CD4-positive, CD25-positive, alpha-beta regulatory T cell (primary cell): ENCODE results near the gene TSC22D3. TPM values are rescaled to one million over a fixed set of nuclear protein-coding genes. Genes with fewer than 3 reads are reported as not detected.

ENCODE experiments used
- ATAC-seq, 2 donors: fragments of 150-1000 bp; cut with Tn5 transposase; one replicate each; pipeline ENCODE4 v1.10.0; 2021; ENCODE audit warnings: low read depth in 2 of 2, moderate number of reproducible peaks in 2 of 2, moderate library complexity in 1 of 2
- DNase-seq, 3 donors: peaks; one replicate each; pipeline versions ENCODE4 v3.0.0 to v3.0.0-alpha.2; 2012 to 2022; ENCODE audit warnings: mixed read lengths in 1 of 3
- H3K27ac ChIP-seq: one replicate; pipeline ENCODE4 v1.7.0; 2013; ENCODE audit warnings: mild to moderate bottlenecking, low read length; ENCODE audit not compliant: insufficient read depth, poor library complexity, severe bottlenecking
- H3K27me3 ChIP-seq: one replicate; pipeline ENCODE4 v1.7.0; 2013; ENCODE audit warnings: low read length; ENCODE audit not compliant: control insufficient read depth, insufficient read depth
- H3K36me3 ChIP-seq: one replicate; pipeline ENCODE4 v1.7.0; 2013; ENCODE audit warnings: mild to moderate bottlenecking, low read length, moderate library complexity; ENCODE audit not compliant: control insufficient read depth, insufficient read depth
- H3K4me1 ChIP-seq: 2 replicates; pipeline ENCODE4 v1.7.0; 2013; ENCODE audit warnings: mild to moderate bottlenecking, low read length; ENCODE audit not compliant: insufficient read depth, control insufficient read depth, poor library complexity, severe bottlenecking
- H3K4me3 ChIP-seq: one replicate; pipeline ENCODE4 v1.7.0; 2013; ENCODE audit warnings: low read depth, mild to moderate bottlenecking, low read length, moderate library complexity
- H3K9me3 ChIP-seq, 2 experiments: 1 replicate in 1 of 2; 2 replicates in 1 of 2; pipeline ENCODE4 v1.7.0; 2013; ENCODE audit warnings: low read length in 2 of 2, mild to moderate bottlenecking in 1 of 2, moderate library complexity in 1 of 2; ENCODE audit not compliant: control insufficient read depth in 2 of 2
- H3K27ac Mint-ChIP-seq, 3 donors: one replicate each; pipeline ENCODE4 v1.8.0; 2020 to 2022; ENCODE audit warnings: mild to moderate bottlenecking in 3 of 3, mixed read lengths in 3 of 3, moderate library complexity in 2 of 3
- H3K27me3 Mint-ChIP-seq: one replicate; pipeline ENCODE4 v1.8.0; 2022; ENCODE audit warnings: mild to moderate bottlenecking, mixed read lengths
- H3K36me3 Mint-ChIP-seq: one replicate; pipeline ENCODE4 v1.8.0; 2020; ENCODE audit warnings: mixed read lengths
- H3K4me1 Mint-ChIP-seq, 4 donors: one replicate each; pipeline ENCODE4 v1.8.0; 2020 to 2022; ENCODE audit warnings: mixed read lengths in 4 of 4, mild to moderate bottlenecking in 1 of 4
- H3K4me3 Mint-ChIP-seq, 4 donors: one replicate each; pipeline ENCODE4 v1.8.0; 2020 to 2022; ENCODE audit warnings: mild to moderate bottlenecking in 4 of 4, mixed read lengths in 4 of 4, moderate library complexity in 3 of 4
- H3K9me3 Mint-ChIP-seq, 7 donors: one replicate each; pipeline ENCODE4 v1.8.0; 2020 to 2022; ENCODE audit warnings: mixed read lengths in 7 of 7, mild to moderate bottlenecking in 3 of 7, moderate library complexity in 2 of 7
- polyA plus RNA-seq, 4 donors: library from polyadenylated mRNA; unstranded; fragments of 300-500 nt; fragmentation: Illumina TruSeq; gene quantifications; one replicate each; pipeline ENCODE4 v1.2.3, GENCODE V29; 2021
- total RNA-seq: library from RNA; stranded (reverse); gene quantifications from one replicate; pipeline ENCODE4 v1.2.3, GENCODE V29; 2022

TSC22D3 gene
- total and polyA plus RNA-seq, 5 donors from 2014 or later, result 624 to 2,718 (median 1,073) TPM

- peaks cover 0 to 3% (median 0%) of the 10 kb centered on the region in 7 donors for H3K9me3 Mint-ChIP-seq
- H3K27me3 ChIP-seq, result no peaks in the 10 kb centered on the region
- peaks cover 5 to 36% (median 7%) of the 10 kb centered on the region in 4 donors for H3K4me1 Mint-ChIP-seq
- no peak overlapping the region for H3K4me3 Mint-ChIP-seq
- H3K36me3 Mint-ChIP-seq, result no peaks in the 10 kb centered on the region
- no peak overlapping the region for H3K27ac ChIP-seq
- DNase-seq, result no peak
- no peaks in the 10 kb centered on the region for H3K9me3 ChIP-seq
- no peak for ATAC-seq
- H3K4me1 ChIP-seq, result peaks cover 27% of the 10 kb centered on the region
- H3K36me3 ChIP-seq, result no peaks in the 10 kb centered on the region
- H3K27me3 Mint-ChIP-seq, result peaks cover 7% of the 10 kb centered on the region
- H3K4me3 ChIP-seq, result no peak overlapping the region
- peak overlapping the region in 1 of 3 donors; percentile 92 for H3K27ac Mint-ChIP-seq
Observed at GRCh38 chrX:107744868-107745267, 30.7 kb downstream of the TSC22D3 start.

- Histone ChIP-seq H3K4me1 (peaks cover 27% of the 10 kb centered on the region), H3K27ac (no peak overlapping the region), H3K27me3 (no peaks in the 10 kb centered on the region), H3K4me3 (no peak overlapping the region), H3K9me3 (no peaks in the 10 kb centered on the region), H3K36me3 (no peaks in the 10 kb centered on the region)
- peak overlapping the region in 1 of 4 donors; percentile 75 for H3K4me3 Mint-ChIP-seq
- H3K4me1 Mint-ChIP-seq, result peaks cover 5 to 45% (median 7%) of the 10 kb centered on the region in 4 donors
- DNase-seq, result no peak
- peaks cover 7% of the 10 kb centered on the region for H3K27me3 Mint-ChIP-seq
- H3K9me3 Mint-ChIP-seq, result peaks cover 0 to 3% (median 0%) of the 10 kb centered on the region in 7 donors
- peak overlapping the region in 2 of 3 donors; percentile 14 to 92 for H3K27ac Mint-ChIP-seq
- no peaks in the 10 kb centered on the region for H3K36me3 Mint-ChIP-seq
- ATAC-seq, result no peak
Observed at GRCh38 chrX:107743995-107744394, 31.6 kb downstream of the TSC22D3 start.

DNA sequence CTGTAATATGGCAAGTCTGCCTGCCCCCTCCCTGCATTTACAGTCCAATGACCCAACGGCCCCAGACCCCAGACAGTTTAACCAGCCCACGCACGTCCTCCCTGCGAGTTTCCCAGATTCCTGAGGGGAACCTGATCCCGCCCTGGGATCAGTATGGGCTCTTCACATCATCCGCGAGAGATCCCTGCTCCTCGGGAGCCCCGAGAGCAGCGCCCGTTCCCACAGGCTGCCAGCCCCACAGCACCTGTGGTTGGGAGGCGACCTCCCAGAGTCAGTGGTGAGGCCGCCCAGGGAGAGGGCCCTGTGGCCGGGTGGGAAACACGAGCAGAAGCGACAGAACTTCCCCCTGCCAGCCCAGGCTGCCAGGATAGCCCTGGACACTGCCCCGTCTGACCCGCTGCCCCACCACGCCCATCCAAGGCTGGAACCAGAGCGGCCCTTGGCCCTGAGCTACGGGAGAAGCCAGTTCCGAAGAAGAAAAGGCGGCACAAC lies 32.8 kb downstream of the TSC22D3 start:
- H3K4me3 Mint-ChIP-seq, result peak overlapping the region; percentile 74 to 93 (median 84)
- DNase-seq (no peak), ATAC-seq (no peak)
- peaks cover 0 to 3% (median 0%) of the 10 kb centered on the region in 7 donors for H3K9me3 Mint-ChIP-seq
- Histone ChIP-seq H3K27ac (peak overlapping the region; percentile 73), H3K4me3 (peak overlapping the region; percentile 55), H3K4me1 (peaks cover 27% of the 10 kb centered on the region), H3K27me3 (no peaks in the 10 kb centered on the region), H3K36me3 (no peaks in the 10 kb centered on the region), H3K9me3 (no peaks in the 10 kb centered on the region)
- H3K36me3 Mint-ChIP-seq, result no peaks in the 10 kb centered on the region
- H3K4me1 Mint-ChIP-seq, result peaks cover 5 to 47% (median 7%) of the 10 kb centered on the region in 4 donors
- H3K27me3 Mint-ChIP-seq, result peaks cover 7% of the 10 kb centered on the region
- H3K27ac Mint-ChIP-seq, result peak overlapping the region; percentile 92 to 100 (median 94)

GRCh38 chrX:107741404-107741790 lies 34.2 kb downstream of the TSC22D3 start:
- ATAC-seq (no peak), DNase-seq (no peak)
- peak overlapping the region; percentile 74 to 93 (median 84) for H3K4me3 Mint-ChIP-seq
- Histone ChIP-seq H3K27ac (peak overlapping the region; percentile 73), H3K4me3 (peak overlapping the region; percentile 19), H3K36me3 (no peaks in the 10 kb centered on the region), H3K27me3 (no peaks in the 10 kb centered on the region), H3K9me3 (no peaks in the 10 kb centered on the region), H3K4me1 (peaks cover 27% of the 10 kb centered on the region)
- H3K4me1 Mint-ChIP-seq, result peaks cover 3 to 47% (median 7%) of the 10 kb centered on the region in 4 donors
- H3K9me3 Mint-ChIP-seq, result peaks cover 0 to 3% (median 0%) of the 10 kb centered on the region in 7 donors
- peaks cover 7% of the 10 kb centered on the region for H3K27me3 Mint-ChIP-seq
- peak overlapping the region; percentile 92 to 100 (median 94) for H3K27ac Mint-ChIP-seq
- no peaks in the 10 kb centered on the region for H3K36me3 Mint-ChIP-seq

DNA sequence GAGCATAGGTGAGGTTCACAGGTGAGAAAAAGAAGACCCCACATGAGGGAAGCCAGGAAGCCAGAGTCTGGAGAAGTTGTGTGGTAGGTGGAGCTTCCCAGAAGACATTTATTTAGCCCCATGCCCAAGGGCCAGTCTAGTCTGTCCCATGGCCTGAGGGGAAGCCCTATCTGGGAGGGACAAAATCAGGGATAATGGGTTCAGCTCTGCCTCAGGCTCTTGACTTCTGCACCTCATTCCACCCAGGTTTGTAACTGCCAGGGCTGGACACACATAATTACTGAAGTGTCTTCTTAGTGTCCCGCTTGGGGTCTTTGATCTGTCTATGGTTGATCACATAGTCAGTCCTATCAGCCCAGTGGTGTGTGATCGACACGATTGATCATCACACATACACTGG lies 36.0 kb downstream of the TSC22D3 start:
- peaks cover 7% of the 10 kb centered on the region for H3K27me3 Mint-ChIP-seq
- H3K9me3 Mint-ChIP-seq, result peaks cover 0 to 3% (median 0%) of the 10 kb centered on the region in 7 donors
- peaks cover 27% of the 10 kb centered on the region for H3K4me1 ChIP-seq
- no peak overlapping the region for H3K4me3 Mint-ChIP-seq
- no peak overlapping the region for H3K4me3 ChIP-seq
- H3K27me3 ChIP-seq, result no peaks in the 10 kb centered on the region
- DNase-seq (no peak), ATAC-seq (no peak)
- H3K27ac ChIP-seq, result no peak overlapping the region
- no peaks in the 10 kb centered on the region for H3K36me3 Mint-ChIP-seq
- no peaks in the 10 kb centered on the region for H3K9me3 ChIP-seq
- peak overlapping the region; percentile 92 to 95 (median 94) for H3K27ac Mint-ChIP-seq
- H3K4me1 Mint-ChIP-seq, result peaks cover 2 to 47% (median 7%) of the 10 kb centered on the region in 4 donors
- no peaks in the 10 kb centered on the region for H3K36me3 ChIP-seq

GRCh38 chrX:107738768-107739167 lies 36.8 kb downstream of the TSC22D3 start:
- Mint-ChIP-seq H3K4me1 (peaks cover 2 to 45% (median 7%) of the 10 kb centered on the region in 4 donors), H3K36me3 (no peaks in the 10 kb centered on the region)

DNA sequence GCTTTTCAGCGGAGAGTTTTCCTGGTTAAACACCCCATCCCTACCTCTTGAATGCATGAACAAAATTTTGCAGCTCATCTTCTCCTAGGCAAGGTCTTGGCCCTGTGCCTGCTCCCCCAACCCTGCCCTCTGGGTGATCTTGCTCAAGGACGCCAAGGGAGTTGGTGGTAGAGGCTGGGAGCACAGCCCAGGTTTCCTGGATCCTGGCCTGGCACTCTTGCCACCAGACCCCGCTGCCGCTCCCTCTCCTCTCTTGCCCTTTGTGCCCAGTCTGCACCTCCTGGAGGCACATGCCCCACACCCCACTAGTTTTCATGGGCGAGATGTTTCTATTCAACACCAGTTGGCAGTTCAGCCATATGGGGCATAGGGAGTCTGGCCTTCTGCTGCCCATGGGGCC lies 37.3 kb downstream of the TSC22D3 start:
- ATAC-seq (no peak), DNase-seq (no peak)
- no peaks in the 10 kb centered on the region for H3K36me3 Mint-ChIP-seq
- Histone ChIP-seq H3K27ac (no peak overlapping the region), H3K4me1 (peaks cover 27% of the 10 kb centered on the region), H3K36me3 (no peaks in the 10 kb centered on the region), H3K4me3 (no peak overlapping the region), H3K9me3 (no peaks in the 10 kb centered on the region), H3K27me3 (no peaks in the 10 kb centered on the region)
- H3K4me3 Mint-ChIP-seq, result no peak overlapping the region
- peaks cover 0 to 3% (median 0%) of the 10 kb centered on the region in 7 donors for H3K9me3 Mint-ChIP-seq
- peak overlapping the region in 1 of 3 donors; percentile 60 for H3K27ac Mint-ChIP-seq
- peaks cover 2 to 42% (median 7%) of the 10 kb centered on the region in 4 donors for H3K4me1 Mint-ChIP-seq
- H3K27me3 Mint-ChIP-seq, result peaks cover 7% of the 10 kb centered on the region

More at GRCh38 chrX:107738768-107739167, 36.8 kb downstream of the TSC22D3 start:
- H3K27ac ChIP-seq, result no peak overlapping the region
- H3K9me3 ChIP-seq, result no peaks in the 10 kb centered on the region
- Mint-ChIP-seq H3K9me3 (peaks cover 0 to 3% (median 0%) of the 10 kb centered on the region in 7 donors), H3K27ac (peak overlapping the region in 1 of 3 donors; percentile 65), H3K27me3 (peaks cover 7% of the 10 kb centered on the region), H3K4me3 (peak overlapping the region in 1 of 4 donors; percentile 10)
- ATAC-seq, result no peak
- peaks cover 27% of the 10 kb centered on the region for H3K4me1 ChIP-seq
- no peak for DNase-seq
- H3K36me3 ChIP-seq, result no peaks in the 10 kb centered on the region
- H3K27me3 ChIP-seq, result no peaks in the 10 kb centered on the region
- H3K4me3 ChIP-seq, result no peak overlapping the region
